Ishikawa (cell line): ENCODE data around the gene ACAP2.

Experiments
- CEBPB ChIP-seq: IDR thresholded peaks from 2 replicates; pipeline ENCODE4 v1.6.1; 2012
- CREB1 ChIP-seq: IDR thresholded peaks from 2 replicates; pipeline ENCODE4 v1.6.1; 2012; ENCODE audit warnings: low read depth
- EGR1 ChIP-seq: IDR thresholded peaks from 2 replicates; pipeline ENCODE4 v1.6.1; 2012
- EP300 ChIP-seq: IDR thresholded peaks from 2 replicates; pipeline ENCODE4 v1.6.1; 2012; ENCODE audit warnings: borderline replicate concordance
- FOXM1 ChIP-seq: IDR thresholded peaks from 2 replicates; pipeline ENCODE4 v1.6.1; 2012; ENCODE audit warnings: low read depth, borderline replicate concordance
- MAX ChIP-seq: IDR thresholded peaks from 2 replicates; pipeline ENCODE4 v1.6.1; 2012
- NFIC ChIP-seq: IDR thresholded peaks from 2 replicates; pipeline ENCODE4 v1.6.1; 2012
- RAD21 ChIP-seq: IDR thresholded peaks from 2 replicates; pipeline ENCODE4 v1.6.1; 2012; ENCODE audit warnings: low read depth
- REST ChIP-seq: IDR thresholded peaks from 2 replicates; pipeline ENCODE4 v1.6.1; 2012; ENCODE audit warnings: low read depth, mild to moderate bottlenecking
- TAF1 ChIP-seq: IDR thresholded peaks from 2 replicates; pipeline ENCODE4 v1.6.1; 2012; ENCODE audit warnings: low read depth, mild to moderate bottlenecking
- TCF12 ChIP-seq: IDR thresholded peaks from 2 replicates; pipeline ENCODE4 v1.6.1; 2012; ENCODE audit warnings: low read depth
- YY1 ChIP-seq: IDR thresholded peaks from 2 replicates; pipeline ENCODE4 v1.6.1; 2012; ENCODE audit warnings: low read depth
- ZBTB7A ChIP-seq: IDR thresholded peaks from 2 replicates; pipeline ENCODE4 v1.6.1; 2012; ENCODE audit warnings: low read depth

GRCh38 chr3:195274259-195274966 lies 168.4 kb downstream of the ACAP2 start:
- TF ChIP-seq CREB1 (no peak), EP300 (no peak), MAX (no peak), EGR1 (no peak), YY1 (no peak), FOXM1 (no peak), TAF1 (no peak), TCF12 (no peak), RAD21 (no peak), REST (no peak), CEBPB (no peak), ZBTB7A (no peak), NFIC (no peak)
